ENCODE measurements around the gene RTBDN.

The RTBDN gene

GRCh38 chr19:12778017-12778904 is 56.1 kb downstream of the RTBDN start:
- peak; percentile 69 for DNase-seq

GRCh38 chr19:12777217-12778016 is 57.0 kb downstream of the RTBDN start:
- DNase-seq = peak; percentile 68
